Fibroblast of pulmonary artery (primary cell): Measurements from ENCODE around the gene C19orf44.
"Not testable (repeated sequence)": the region's sequence is repeated elsewhere in the genome, so short reads cannot be mapped to it uniquely, and the experiment has no call there.

Source experiments
- DNase-seq: peaks from one replicate; pipeline ENCODE4 v3.0.0-alpha.2; 2010; ENCODE audit warnings: low read depth
- H3K4me3 ChIP-seq: replicated peaks from 2 replicates; pipeline ENCODE4 v1.5.1; 2011; ENCODE audit warnings: low read depth, mild to moderate bottlenecking, control low read depth, low read length, moderate library complexity
- TF ChIP-seq, protein P1 (sequence below): IDR thresholded peaks from 2 replicates; pipeline ENCODE4 v1.5.1; 2011; ENCODE audit warnings: mild to moderate bottlenecking, control low read depth, low read length, inconsistent platforms; ENCODE audit errors: missing control alignments

C19orf44 gene

DNA sequence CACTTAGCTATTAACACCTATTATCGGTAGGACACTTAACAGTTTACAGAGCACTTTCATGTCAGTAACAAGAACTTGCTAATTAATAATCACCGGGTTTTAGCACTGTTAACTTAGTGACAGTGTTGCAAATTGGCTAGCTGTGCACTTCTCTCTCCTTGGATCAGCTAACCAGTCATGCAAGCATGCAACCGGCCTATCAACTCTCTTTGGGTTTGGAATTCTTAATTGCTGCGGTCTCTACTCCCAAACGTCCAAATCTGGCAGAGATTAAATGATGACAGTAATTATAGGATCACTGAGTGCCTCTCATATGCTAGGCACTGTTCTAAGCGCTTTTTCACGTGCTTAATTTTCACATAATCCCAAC, 25.7 kb upstream of the C19orf44 start:
- TF ChIP-seq, protein P1, sequence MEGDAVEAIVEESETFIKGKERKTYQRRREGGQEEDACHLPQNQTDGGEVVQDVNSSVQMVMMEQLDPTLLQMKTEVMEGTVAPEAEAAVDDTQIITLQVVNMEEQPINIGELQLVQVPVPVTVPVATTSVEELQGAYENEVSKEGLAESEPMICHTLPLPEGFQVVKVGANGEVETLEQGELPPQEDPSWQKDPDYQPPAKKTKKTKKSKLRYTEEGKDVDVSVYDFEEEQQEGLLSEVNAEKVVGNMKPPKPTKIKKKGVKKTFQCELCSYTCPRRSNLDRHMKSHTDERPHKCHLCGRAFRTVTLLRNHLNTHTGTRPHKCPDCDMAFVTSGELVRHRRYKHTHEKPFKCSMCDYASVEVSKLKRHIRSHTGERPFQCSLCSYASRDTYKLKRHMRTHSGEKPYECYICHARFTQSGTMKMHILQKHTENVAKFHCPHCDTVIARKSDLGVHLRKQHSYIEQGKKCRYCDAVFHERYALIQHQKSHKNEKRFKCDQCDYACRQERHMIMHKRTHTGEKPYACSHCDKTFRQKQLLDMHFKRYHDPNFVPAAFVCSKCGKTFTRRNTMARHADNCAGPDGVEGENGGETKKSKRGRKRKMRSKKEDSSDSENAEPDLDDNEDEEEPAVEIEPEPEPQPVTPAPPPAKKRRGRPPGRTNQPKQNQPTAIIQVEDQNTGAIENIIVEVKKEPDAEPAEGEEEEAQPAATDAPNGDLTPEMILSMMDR: no peak
- DNase-seq: no peak
- H3K4me3 ChIP-seq: peak overlapping the region; percentile 79

DNA sequence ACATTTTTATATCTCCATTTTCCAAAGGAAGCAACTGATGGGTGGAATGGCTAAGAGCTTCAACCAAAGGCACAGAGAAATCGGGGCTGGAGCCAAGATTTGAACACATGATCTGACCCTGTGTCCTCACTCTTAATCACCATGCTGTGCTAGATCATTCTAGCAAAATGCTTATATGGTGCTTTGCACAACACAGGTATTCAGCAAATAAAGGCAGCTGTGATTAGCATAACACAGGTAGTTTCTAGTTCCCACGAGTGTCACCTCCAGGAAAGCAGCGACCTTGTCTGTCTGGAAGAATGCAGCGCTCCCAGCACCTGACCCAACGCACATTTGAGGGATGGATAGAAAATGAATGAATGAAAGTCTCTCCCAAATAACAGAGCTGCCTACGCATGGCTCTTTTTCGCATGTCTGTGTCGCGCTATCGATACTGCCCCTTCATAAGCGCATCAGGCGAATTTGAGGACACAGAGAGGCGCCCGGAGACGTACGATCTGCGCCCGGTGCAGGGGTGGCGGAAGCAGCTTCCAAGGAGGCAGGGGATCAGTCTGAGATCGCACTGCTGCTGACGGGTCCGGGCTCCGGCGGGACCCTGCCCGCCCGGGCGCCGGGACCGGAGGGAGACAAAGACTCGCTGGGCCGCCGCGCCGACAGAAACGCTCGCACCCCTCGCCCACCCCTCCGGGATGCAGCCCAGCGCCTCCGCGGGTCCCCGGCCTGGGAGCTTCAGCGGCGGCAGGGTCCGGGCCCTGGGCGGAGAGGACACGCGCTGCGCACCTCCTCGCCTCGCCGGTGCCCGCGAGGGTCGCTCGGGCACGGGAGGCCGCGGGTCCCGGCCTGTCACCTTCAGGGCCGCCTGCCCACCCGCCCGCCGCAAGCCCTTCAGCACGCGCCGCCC, 25.0 kb upstream of the C19orf44 start:
- peak; percentile 49 for DNase-seq
- H3K4me3 ChIP-seq: peak overlapping the region; percentile 79
- TF ChIP-seq, protein P1: no peak

DNA sequence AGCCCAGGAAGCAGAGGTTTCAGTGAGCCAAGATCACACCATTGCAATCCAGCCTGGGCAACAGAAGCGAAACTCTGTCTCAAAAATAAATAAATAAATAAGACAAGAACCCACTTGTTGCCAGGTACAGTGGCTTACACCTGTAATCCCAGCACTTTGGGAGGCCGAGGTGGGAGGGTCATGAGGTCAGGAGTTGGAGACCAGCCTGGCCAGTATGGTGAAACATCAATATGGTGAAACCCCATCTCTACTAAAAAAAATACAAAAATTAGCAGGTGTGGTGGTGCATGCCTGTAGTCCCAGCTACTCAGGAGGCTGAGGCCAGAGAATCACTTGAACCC, 23.7 kb upstream of the C19orf44 start:
- DNase-seq: not testable (repeated sequence)
- peak overlapping the region; percentile 58 for H3K4me3 ChIP-seq

DNA sequence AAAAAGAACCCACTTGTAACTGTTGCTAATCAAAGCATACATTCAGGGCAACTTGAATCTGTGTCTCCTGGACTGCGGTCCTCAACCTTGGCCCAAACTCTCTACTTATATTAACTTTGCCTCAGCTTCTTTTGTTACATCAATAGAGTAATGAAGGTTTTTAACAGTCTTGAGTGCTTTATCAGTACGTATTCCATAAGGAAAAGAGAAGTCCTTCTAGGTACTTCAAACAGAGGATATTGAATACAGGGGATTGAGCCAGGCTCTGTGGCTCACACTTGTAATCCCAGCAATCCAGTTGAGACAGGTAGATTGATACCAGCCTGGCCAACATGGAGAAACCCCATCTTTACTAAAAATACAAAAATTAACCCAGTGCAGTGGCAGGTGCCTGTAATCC, 23.2 kb upstream of the C19orf44 start:
- TF ChIP-seq, protein P1: no peak
- H3K4me3 ChIP-seq: no peak overlapping the region
- DNase-seq: no peak

DNA sequence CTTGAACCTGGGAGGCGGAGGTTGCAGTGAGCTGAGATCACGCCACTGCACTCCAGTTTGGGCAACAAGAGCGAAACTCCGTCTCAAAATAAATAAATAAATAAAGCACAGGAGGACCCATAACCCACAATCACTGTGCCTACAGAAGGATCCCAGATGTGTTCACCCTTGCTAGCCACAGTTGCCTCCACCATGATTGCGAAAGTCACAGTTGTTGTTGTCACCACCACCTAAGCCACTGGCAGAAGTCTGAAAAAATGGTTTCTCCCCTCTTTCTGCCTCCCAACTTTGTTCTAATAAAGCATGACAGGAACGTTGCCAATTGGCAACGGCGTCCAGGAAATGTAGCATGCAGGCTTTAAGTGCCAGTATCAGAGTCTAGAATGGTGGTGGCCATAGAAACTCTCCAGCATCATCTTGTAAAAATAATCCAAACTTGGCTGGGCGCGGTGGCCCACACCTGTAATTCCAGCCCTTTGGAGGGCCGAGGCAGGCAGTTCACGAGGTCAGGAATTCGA, 22.3 kb upstream of the C19orf44 start:
- TF ChIP-seq, protein P1: no peak
- H3K4me3 ChIP-seq: no peak overlapping the region
- no peak for DNase-seq

DNA sequence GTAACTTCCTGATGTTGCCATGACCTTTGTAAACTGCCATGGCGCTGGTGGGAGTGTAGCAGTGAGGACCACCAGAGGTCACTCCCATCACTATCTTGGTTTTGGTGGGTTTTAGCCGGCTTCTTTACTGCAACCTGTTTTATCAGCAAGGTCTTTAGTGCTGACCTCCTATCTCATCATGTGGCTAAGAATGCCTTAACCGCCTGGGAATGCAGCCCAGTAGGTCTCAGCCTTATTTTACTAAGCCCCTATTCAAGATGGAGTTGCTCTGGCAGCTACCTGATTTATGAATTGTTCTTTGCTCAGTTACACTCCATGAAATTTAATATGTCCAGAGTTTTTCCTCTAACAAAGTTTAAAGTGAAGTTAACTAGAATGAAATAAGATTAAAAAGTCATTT, 19.8 kb upstream of the C19orf44 start:
- DNase-seq: no peak

DNA sequence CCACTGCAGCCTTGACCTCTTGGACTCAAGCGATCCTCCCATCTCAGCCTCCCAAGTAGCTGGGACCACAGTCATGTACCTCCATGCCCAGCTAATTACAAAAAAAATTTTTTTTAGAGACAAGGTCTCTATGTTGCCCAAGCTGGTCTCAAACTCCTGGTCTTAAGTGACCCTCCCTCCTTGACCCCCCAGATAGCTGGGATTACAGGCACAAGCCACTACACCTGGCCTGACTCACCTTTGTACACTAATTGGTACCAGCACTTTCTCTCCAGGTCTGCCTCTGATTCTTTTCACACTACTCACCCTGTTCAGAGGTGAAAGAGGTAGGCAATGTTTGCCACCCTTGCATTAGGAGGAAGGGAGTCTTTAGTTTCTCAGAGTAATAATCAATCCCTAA, 18.9 kb upstream of the C19orf44 start:
- no peak for DNase-seq
- H3K4me3 ChIP-seq: no peak overlapping the region
- TF ChIP-seq, protein P1: no peak

More for the DNA sequence above, 19.8 kb upstream of the C19orf44 start:
- H3K4me3 ChIP-seq: no peak overlapping the region
- TF ChIP-seq, protein P1: no peak
